ENCODE data around the gene NEK7. TPM values are rescaled to one million over a fixed set of nuclear protein-coding genes. Genes with fewer than 3 reads are reported as not detected.
A peak's percentile ranks its signal among the peaks of the same experiment; 100 is the strongest.
"Not testable (repeated sequence)": the region's sequence is repeated elsewhere in the genome, so short reads cannot be mapped to it uniquely, and the experiment has no call there.

NEK7 gene
- total and polyA plus RNA-seq, 2 donors (not counting 1 experiment from before 2014, with no cell fraction given), result 8.1 to 75.4 TPM

GRCh38 chr1:198187973-198188588 is 31.3 kb downstream of the NEK7 start:
- no peak overlapping the region for H3K27ac ChIP-seq (ENCODE audit: low read length in 2 of 2)
- no peak overlapping the region for H3K4me2 ChIP-seq (replicated peaks; ENCODE audit: low read depth, low read length, poor library complexity, severe bottlenecking)
- POLR2A ChIA-PET, result no interaction called here
- H3K4me3 ChIP-seq (ENCODE audit: control extremely low read depth in 1 of 5, extremely low read depth in 1 of 5, insufficient read depth in 1 of 5, low read depth in 2 of 5, low read length in 4 of 5), result no peak overlapping the region
- DNase-seq (no peak), ATAC-seq (ENCODE audit: low read depth) (no peak)
- H3K79me2 ChIP-seq (ENCODE audit: control insufficient read depth, insufficient read depth, low read length), result peaks cover 94% of the 10 kb centered on the region
- H3K36me3 ChIP-seq (replicated peaks in 1 of 2; ENCODE audit: control extremely low read depth in 1 of 2, control insufficient read depth in 1 of 2, extremely low read depth in 1 of 2, insufficient read depth in 2 of 2, low read length in 1 of 2), result peaks cover 0 to 5% of the 10 kb centered on the region in 2 experiments
- H3K9ac ChIP-seq (ENCODE audit: low read length), result no peak overlapping the region
- H3K9me3 ChIP-seq (ENCODE audit: control extremely low read depth in 1 of 3, control insufficient read depth in 2 of 3, insufficient read depth in 1 of 3, low read length in 2 of 3), result peaks cover 0 to 3% (median 0%) of the 10 kb centered on the region in 3 donors
- H3K27me3 ChIP-seq (replicated peaks in 1 of 4; ENCODE audit: control extremely low read depth in 1 of 4, control insufficient read depth in 3 of 4, insufficient read depth in 4 of 4, low read length in 3 of 4), result no peaks in the 10 kb centered on the region
- no CpG with 5 or more reads among the region's 3 CpGs for WGBS (ENCODE audit: insufficient coverage)
- H3K4me1 ChIP-seq (ENCODE audit: control insufficient read depth in 2 of 2, insufficient read depth in 2 of 2, low read length in 2 of 2), result peaks cover 12 to 24% of the 10 kb centered on the region in 2 donors
- Mint-ChIP-seq H3K9me3 (ENCODE audit: insufficient read depth) (no peaks in the 10 kb centered on the region), H3K27ac (no peak overlapping the region), H3K27me3 (no peaks in the 10 kb centered on the region), H3K4me1 (peaks cover 68% of the 10 kb centered on the region), H3K4me3 (peak overlapping the region; percentile 1)
- intact Hi-C loops (cut with micrococcal nuclease), result loop anchor here (2.0 to 5.0 kb wide), 2 partner anchors 15 to 49 kb away; no protein-coding TSS in a partner anchor
- H4K20me1 ChIP-seq (ENCODE audit: control insufficient read depth, insufficient read depth, low read length, poor library complexity, severe bottlenecking), result peaks cover 39% of the 10 kb centered on the region
- CTCF ChIA-PET, result interaction anchor here (0.7 kb wide), 1 partner anchor 32 kb away, joined by 4 read pairs; no protein-coding TSS in a partner anchor
- no peak for TF ChIP-seq EZH2 (IDR thresholded peaks at IDR 0.05; ENCODE audit: borderline replicate concordance, insufficient read depth, low read depth, low read length, poor library complexity, severe bottlenecking)
- H2AFZ ChIP-seq (ENCODE audit: insufficient read depth, low read depth, low read length, poor library complexity, severe bottlenecking), result no peak overlapping the region

DNA sequence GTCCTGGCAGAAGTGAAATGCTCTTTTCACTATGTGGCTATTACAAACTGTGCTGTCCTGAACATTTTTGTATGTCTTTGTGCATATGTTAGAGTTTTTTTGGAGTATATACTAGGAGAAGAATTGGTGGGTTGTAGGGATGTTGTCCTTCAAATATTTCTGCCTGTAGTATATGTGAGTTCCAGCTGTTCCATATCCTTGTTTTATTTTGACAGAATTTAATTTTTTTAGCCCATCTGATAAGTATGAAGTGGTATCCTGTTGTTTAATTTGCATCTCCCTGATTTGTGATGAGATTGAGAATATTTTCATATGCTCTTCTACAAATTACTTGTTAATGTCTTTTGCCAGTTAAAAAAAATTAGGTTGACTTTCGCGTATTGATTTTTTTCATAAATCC is 34.3 kb downstream of the NEK7 start:
- ATAC-seq (ENCODE audit: low read depth), result no peak
- H3K27ac Mint-ChIP-seq, result no peak overlapping the region
- Histone ChIP-seq H3K79me2 (ENCODE audit: control insufficient read depth, insufficient read depth, low read length) (peaks cover 93% of the 10 kb centered on the region), H3K36me3 (replicated peaks in 1 of 2; ENCODE audit: control extremely low read depth in 1 of 2, control insufficient read depth in 1 of 2, extremely low read depth in 1 of 2, insufficient read depth in 2 of 2, low read length in 1 of 2) (peaks cover 0 to 5% of the 10 kb centered on the region in 2 experiments), H3K4me2 (replicated peaks; ENCODE audit: low read depth, low read length, poor library complexity, severe bottlenecking) (no peak overlapping the region), H4K20me1 (ENCODE audit: control insufficient read depth, insufficient read depth, low read length, poor library complexity, severe bottlenecking) (peaks cover 59% of the 10 kb centered on the region), H3K27ac (ENCODE audit: low read length in 2 of 2) (no peak overlapping the region), H3K27me3 (replicated peaks in 1 of 4; ENCODE audit: control extremely low read depth in 1 of 4, control insufficient read depth in 3 of 4, insufficient read depth in 4 of 4, low read length in 3 of 4) (no peaks in the 10 kb centered on the region), H3K4me3 (ENCODE audit: control extremely low read depth in 1 of 5, extremely low read depth in 1 of 5, insufficient read depth in 1 of 5, low read depth in 2 of 5, low read length in 4 of 5) (no peak overlapping the region), H2AFZ (ENCODE audit: insufficient read depth, low read depth, low read length, poor library complexity, severe bottlenecking) (no peak overlapping the region), H3K4me1 (ENCODE audit: control insufficient read depth in 2 of 2, insufficient read depth in 2 of 2, low read length in 2 of 2) (peaks cover 12 to 14% of the 10 kb centered on the region in 2 donors), H3K9me3 (ENCODE audit: control extremely low read depth in 1 of 3, control insufficient read depth in 2 of 3, insufficient read depth in 1 of 3, low read length in 2 of 3) (no peaks in the 10 kb centered on the region), H3K9ac (ENCODE audit: low read length) (no peak overlapping the region)
- ChIA-PET POLR2A (no interaction called here), CTCF (no interaction called here)
- no peaks in the 10 kb centered on the region for H3K9me3 Mint-ChIP-seq (ENCODE audit: insufficient read depth)
- no peak for DNase-seq
- no peaks in the 10 kb centered on the region for H3K27me3 Mint-ChIP-seq
- H3K4me1 Mint-ChIP-seq, result peaks cover 67% of the 10 kb centered on the region
- intact Hi-C loops (cut with micrococcal nuclease), result no loop called here
- no peak for TF ChIP-seq EZH2 (IDR thresholded peaks at IDR 0.05; ENCODE audit: borderline replicate concordance, insufficient read depth, low read depth, low read length, poor library complexity, severe bottlenecking)
- TF ChIP-seq, protein P1, sequence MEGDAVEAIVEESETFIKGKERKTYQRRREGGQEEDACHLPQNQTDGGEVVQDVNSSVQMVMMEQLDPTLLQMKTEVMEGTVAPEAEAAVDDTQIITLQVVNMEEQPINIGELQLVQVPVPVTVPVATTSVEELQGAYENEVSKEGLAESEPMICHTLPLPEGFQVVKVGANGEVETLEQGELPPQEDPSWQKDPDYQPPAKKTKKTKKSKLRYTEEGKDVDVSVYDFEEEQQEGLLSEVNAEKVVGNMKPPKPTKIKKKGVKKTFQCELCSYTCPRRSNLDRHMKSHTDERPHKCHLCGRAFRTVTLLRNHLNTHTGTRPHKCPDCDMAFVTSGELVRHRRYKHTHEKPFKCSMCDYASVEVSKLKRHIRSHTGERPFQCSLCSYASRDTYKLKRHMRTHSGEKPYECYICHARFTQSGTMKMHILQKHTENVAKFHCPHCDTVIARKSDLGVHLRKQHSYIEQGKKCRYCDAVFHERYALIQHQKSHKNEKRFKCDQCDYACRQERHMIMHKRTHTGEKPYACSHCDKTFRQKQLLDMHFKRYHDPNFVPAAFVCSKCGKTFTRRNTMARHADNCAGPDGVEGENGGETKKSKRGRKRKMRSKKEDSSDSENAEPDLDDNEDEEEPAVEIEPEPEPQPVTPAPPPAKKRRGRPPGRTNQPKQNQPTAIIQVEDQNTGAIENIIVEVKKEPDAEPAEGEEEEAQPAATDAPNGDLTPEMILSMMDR (IDR thresholded peaks at IDR 0.05), result no peak
- WGBS (ENCODE audit: insufficient coverage), result no CpG with 5 or more reads among the region's 2 CpGs
- H3K4me3 Mint-ChIP-seq, result no peak overlapping the region

DNA sequence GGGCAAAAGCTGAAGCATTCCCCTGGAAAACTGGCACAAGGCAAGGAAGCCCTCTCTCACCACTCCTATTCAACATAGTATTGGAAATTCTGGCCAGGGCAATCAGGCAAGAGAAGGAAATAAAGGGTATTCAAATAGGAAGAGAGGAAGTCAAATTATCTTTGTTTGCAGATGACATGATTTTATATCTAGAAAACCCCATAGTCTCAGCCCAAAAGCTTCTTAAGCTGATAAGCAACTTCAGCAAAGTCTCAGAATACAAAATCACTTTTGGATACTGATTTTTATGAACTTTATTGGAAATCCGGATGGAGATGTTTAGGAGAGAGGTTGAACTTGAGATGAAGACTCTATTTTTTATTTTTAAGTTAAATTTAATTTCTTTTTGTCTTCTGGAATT is 37.1 kb downstream of the NEK7 start:
- peaks cover 68% of the 10 kb centered on the region for H4K20me1 ChIP-seq (ENCODE audit: control insufficient read depth, insufficient read depth, low read length, poor library complexity, severe bottlenecking)

More for the DNA sequence above, 37.1 kb downstream of the NEK7 start:
- POLR2A ChIA-PET, result interaction anchor here (0.8 kb wide), 1 partner anchor 745 kb away, joined by 3 read pairs; no protein-coding TSS in a partner anchor
- H3K36me3 ChIP-seq (replicated peaks in 1 of 2; ENCODE audit: control extremely low read depth in 1 of 2, control insufficient read depth in 1 of 2, extremely low read depth in 1 of 2, insufficient read depth in 2 of 2, low read length in 1 of 2); ATAC-seq (ENCODE audit: low read depth); H3K27me3 Mint-ChIP-seq; H3K9me3 ChIP-seq (ENCODE audit: control extremely low read depth in 1 of 3, control insufficient read depth in 2 of 3, insufficient read depth in 1 of 3, low read length in 2 of 3); H3K4me2 ChIP-seq (replicated peaks; ENCODE audit: low read depth, low read length, poor library complexity, severe bottlenecking); H3K4me3 ChIP-seq (ENCODE audit: control extremely low read depth in 1 of 5, extremely low read depth in 1 of 5, insufficient read depth in 1 of 5, low read depth in 2 of 5, low read length in 4 of 5); H3K27me3 ChIP-seq (replicated peaks in 1 of 4; ENCODE audit: control extremely low read depth in 1 of 4, control insufficient read depth in 3 of 4, insufficient read depth in 4 of 4, low read length in 3 of 4); intact Hi-C loops (cut with micrococcal nuclease); H3K9me3 Mint-ChIP-seq (ENCODE audit: insufficient read depth); H3K27ac Mint-ChIP-seq; DNase-seq; H3K27ac ChIP-seq (ENCODE audit: low read length in 2 of 2); CTCF ChIA-PET; H3K4me3 Mint-ChIP-seq; H3K9ac ChIP-seq (ENCODE audit: low read length); H2AFZ ChIP-seq (ENCODE audit: insufficient read depth, low read depth, low read length, poor library complexity, severe bottlenecking): not testable (repeated sequence)
- peaks cover 93% of the 10 kb centered on the region for H3K79me2 ChIP-seq (ENCODE audit: control insufficient read depth, insufficient read depth, low read length)
- no CpG with 5 or more reads among the region's 1 CpG for WGBS (ENCODE audit: insufficient coverage)
- peaks cover 11 to 17% of the 10 kb centered on the region in 2 donors for H3K4me1 ChIP-seq (ENCODE audit: control insufficient read depth in 2 of 2, insufficient read depth in 2 of 2, low read length in 2 of 2)
- H3K4me1 Mint-ChIP-seq, result peaks cover 65% of the 10 kb centered on the region

Measured in B cell (primary cell).